NCI-H1092 treated with DMSO at 0.1 percent for 48 hours (cell line): Measurements from ENCODE around the gene SLC2A2.
A peak's percentile ranks its signal among the peaks of the same experiment; 100 is the strongest.

Experiments used
- DNase-seq: peaks from one replicate; lab custom pipeline; 2025; lab: John Stamatoyannopoulos, UW

Gene SLC2A2

GRCh38 chr3:171026597-171027293 is at the start of gene SLC2A2:
Gene SLC2A2 (minus strand): TSS chr3:171026720. CDS start chr3:171026670, 50 bp downstream.
- DNase-seq: no peak

GRCh38 chr3:171072432-171072831 is 45.9 kb upstream of the SLC2A2 start:
- no peak for DNase-seq

- no peak for DNase-seq
Measured at GRCh38 chr3:171068658-171069057, 42.1 kb upstream of the SLC2A2 start.

- DNase-seq: no peak
Measured at GRCh38 chr3:171066206-171066605, 39.7 kb upstream of the SLC2A2 start.

GRCh38 chr3:171065732-171066131 is 39.2 kb upstream of the SLC2A2 start:
- no peak for DNase-seq

- no peak for DNase-seq
Measured at GRCh38 chr3:171064461-171064860, 37.9 kb upstream of the SLC2A2 start.

- DNase-seq: no peak
Measured at GRCh38 chr3:171061749-171062148, 35.2 kb upstream of the SLC2A2 start.

- no peak for DNase-seq
Measured at GRCh38 chr3:171059978-171060377, 33.5 kb upstream of the SLC2A2 start.

- DNase-seq: no peak
Measured at GRCh38 chr3:171058873-171059603, 32.5 kb upstream of the SLC2A2 start.

GRCh38 chr3:171058058-171058457 is 31.5 kb upstream of the SLC2A2 start:
- no peak for DNase-seq

GRCh38 chr3:171057072-171057471 is 30.6 kb upstream of the SLC2A2 start:
- DNase-seq: no peak

GRCh38 chr3:171056528-171056927 is 30.0 kb upstream of the SLC2A2 start:
- DNase-seq: no peak

- DNase-seq: no peak
Measured at GRCh38 chr3:171055336-171056178, 29.0 kb upstream of the SLC2A2 start.

- DNase-seq: no peak
Measured at GRCh38 chr3:171054921-171055320, 28.4 kb upstream of the SLC2A2 start.

GRCh38 chr3:171054231-171054630 is 27.7 kb upstream of the SLC2A2 start:
- no peak for DNase-seq

- peak; percentile 70 for DNase-seq
Measured at GRCh38 chr3:171049861-171050444, 23.4 kb upstream of the SLC2A2 start.

GRCh38 chr3:171046760-171047159 is 20.2 kb upstream of the SLC2A2 start:
- DNase-seq: no peak

- no peak for DNase-seq
Measured at GRCh38 chr3:171044835-171045793, 18.6 kb upstream of the SLC2A2 start.

- DNase-seq: no peak
Measured at GRCh38 chr3:171044384-171044783, 17.9 kb upstream of the SLC2A2 start.

- DNase-seq: no peak
Measured at GRCh38 chr3:171039674-171040073, 13.2 kb upstream of the SLC2A2 start.

GRCh38 chr3:171038342-171038741 is 11.8 kb upstream of the SLC2A2 start:
- DNase-seq: no peak
